Keratinocyte (primary cell): ENCODE results near the gene SLC25A13.

ENCODE experiments used
- CTCF ChIP-seq, 3 experiments: IDR thresholded peaks in 1 of 3; conservative IDR thresholded peaks in 1 of 3; optimal IDR thresholded peaks in 1 of 3; 2 replicates in 2 of 3; 3 replicates in 1 of 3; pipeline versions ENCODE3 to v1.5.1; 2011; ENCODE audit warnings: low read length in 3 of 3, mild to moderate bottlenecking in 3 of 3, moderate library complexity in 2 of 3, control low read depth in 1 of 3, inconsistent platforms in 1 of 3; ENCODE audit not compliant: insufficient read depth in 2 of 3; ENCODE audit errors: extremely low read depth in 1 of 3
- EZH2 ChIP-seq: IDR thresholded peaks from one replicate; pipeline ENCODE4 v1.6.1; 2012; ENCODE audit warnings: inconsistent platforms, mild to moderate bottlenecking, low read length, moderate library complexity

DNA sequence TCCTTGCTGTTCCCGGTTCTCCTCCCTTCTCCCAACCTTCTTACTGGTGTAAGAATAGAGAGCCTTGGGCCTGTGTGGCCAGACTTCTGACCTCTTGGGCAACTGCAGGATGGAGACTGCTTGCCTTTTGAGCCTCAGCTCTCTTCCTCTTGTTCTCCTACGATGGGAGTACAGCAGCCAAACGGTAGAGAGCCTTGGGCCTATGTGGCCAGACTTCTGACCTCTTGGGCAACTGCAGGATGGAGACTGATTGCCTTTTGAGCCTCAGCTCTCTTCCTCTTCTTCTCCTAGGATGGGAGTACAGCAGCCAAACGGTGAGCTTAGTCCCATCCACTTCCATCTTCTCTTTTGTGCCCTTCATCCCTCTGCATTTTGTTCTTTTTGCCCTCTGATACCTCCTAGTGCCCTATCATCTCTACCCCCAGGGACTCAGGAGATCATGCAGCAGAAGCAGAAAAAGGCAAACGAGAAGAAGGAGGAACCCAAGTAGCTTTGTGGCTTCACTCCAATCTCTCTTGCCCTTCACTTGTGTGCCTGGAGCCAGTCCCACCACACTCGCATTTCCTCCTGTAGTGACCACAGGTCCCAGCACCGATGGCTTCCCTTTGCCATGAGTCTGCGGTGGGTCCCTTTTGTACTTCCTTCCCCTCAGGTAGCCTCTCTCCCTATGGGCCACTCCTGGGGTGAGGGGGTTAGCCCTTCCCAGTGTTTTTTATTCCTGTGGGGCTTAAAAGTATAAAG is 15.3 kb downstream of the SLC25A13 start:
- TF ChIP-seq CTCF (optimal IDR thresholded peaks at IDR 0.05 in 1 of 3, IDR thresholded peaks at IDR 0.05 in 1 of 3, conservative IDR thresholded peaks at IDR 0.05 in 1 of 3; ENCODE audit: extremely low read depth in 1 of 3, insufficient read depth in 2 of 3, low read length in 3 of 3): no peak
- no peak for TF ChIP-seq EZH2
